AG04450 (cell line): ENCODE results near the gene DNM3. TPM values are rescaled to one million over a fixed set of nuclear protein-coding genes. Genes with fewer than 3 reads are reported as not detected.
"Not testable (repeated sequence)": the region's sequence is repeated elsewhere in the genome, so short reads cannot be mapped to it uniquely, and the experiment has no call there.

Experiments used
- CTCF ChIA-PET: fragments of 300-600, 350-600 bp; formaldehyde crosslinking; extraction: SDS; loops from one replicate; lab custom pipeline; 2022; ENCODE audit warnings: antibody characterized with exemption, inconsistent platforms; lab: Charles Lee
- POLR2A ChIA-PET: fragments of 350-600 bp; formaldehyde crosslinking; extraction: SDS; loops from one replicate; lab custom pipeline; 2021; ENCODE audit warnings: antibody characterized with exemption, inconsistent platforms; lab: Yijun Ruan, JAX
- DNase-seq: peaks from one replicate; pipeline ENCODE4 v3.0.0-alpha.2; 2011; ENCODE audit warnings: low read depth, low spot score
- H3K27ac ChIP-seq: one replicate; pipeline ENCODE4 v1.5.1; 2012; ENCODE audit warnings: low read depth, low read length, control low read depth
- H3K27me3 ChIP-seq: one replicate; pipeline ENCODE4 v1.6.0; 2012; ENCODE audit warnings: low read length; ENCODE audit not compliant: control insufficient read depth, insufficient read depth
- H3K4me3 ChIP-seq: 2 replicates; pipeline ENCODE4 v1.5.1; 2011; ENCODE audit warnings: mild to moderate bottlenecking, low read depth, low read length, control low read depth
- H3K9me3 ChIP-seq: 2 replicates; pipeline ENCODE4 v1.5.1; 2012; ENCODE audit warnings: low read length; ENCODE audit not compliant: control insufficient read depth, insufficient read depth
- CTCF ChIP-seq: IDR thresholded peaks from 2 replicates; pipeline ENCODE4 v1.5.1; 2011; ENCODE audit warnings: low read depth, low read length, control low read depth, inconsistent platforms
- polyA plus RNA-seq: library from polyadenylated mRNA; depleted of rRNA; stranded (reverse); fragments of >200 nt; gene quantifications from 2 replicates; pipeline ENCODE4 v1.2.3, GENCODE V29; 2011

DNM3 gene
- polyA plus RNA-seq, 1 experiment: 0.37 TPM

DNA sequence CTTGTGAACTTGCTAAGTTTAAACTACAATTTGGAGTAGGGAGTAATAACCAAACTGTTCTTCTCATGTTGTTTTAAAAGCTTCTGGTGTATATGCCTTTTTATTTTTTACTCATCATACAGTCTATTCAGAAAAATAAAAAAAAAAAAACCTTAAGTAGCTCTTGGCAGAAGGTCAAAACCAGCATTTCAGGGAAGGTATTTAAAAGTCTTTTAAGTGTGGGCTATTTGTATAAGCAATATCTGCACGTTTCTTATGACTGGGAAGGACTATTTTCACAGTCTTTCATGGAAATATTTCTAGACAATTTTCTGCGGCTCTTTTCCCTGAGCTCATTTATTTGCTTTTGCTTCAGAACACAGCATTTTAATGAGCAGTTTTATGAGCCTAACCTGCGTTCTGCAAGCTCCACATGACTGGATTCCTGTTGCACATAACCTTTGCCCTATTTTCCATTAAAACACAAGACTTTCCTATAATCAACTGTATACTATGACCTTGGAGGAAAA, 518.2 kb downstream of the DNM3 start:
- Histone ChIP-seq H3K27ac (no peak overlapping the region), H3K9me3 (no peaks in the 10 kb centered on the region), H3K4me3 (no peak overlapping the region), H3K27me3 (no peaks in the 10 kb centered on the region)
- no peak for DNase-seq
- no peak for TF ChIP-seq CTCF
- ChIA-PET POLR2A (interaction anchor here (0.6 to 1.5 kb wide), 6 partner anchors 16 to 180 kb away, joined by 3 to 5 read pairs (median 4); no protein-coding TSS in a partner anchor), CTCF (interaction anchor here (0.6 to 2.6 kb wide), 6 partner anchors 37 to 558 kb away, joined by 3 to 14 read pairs (median 4); no protein-coding TSS in a partner anchor)

DNA sequence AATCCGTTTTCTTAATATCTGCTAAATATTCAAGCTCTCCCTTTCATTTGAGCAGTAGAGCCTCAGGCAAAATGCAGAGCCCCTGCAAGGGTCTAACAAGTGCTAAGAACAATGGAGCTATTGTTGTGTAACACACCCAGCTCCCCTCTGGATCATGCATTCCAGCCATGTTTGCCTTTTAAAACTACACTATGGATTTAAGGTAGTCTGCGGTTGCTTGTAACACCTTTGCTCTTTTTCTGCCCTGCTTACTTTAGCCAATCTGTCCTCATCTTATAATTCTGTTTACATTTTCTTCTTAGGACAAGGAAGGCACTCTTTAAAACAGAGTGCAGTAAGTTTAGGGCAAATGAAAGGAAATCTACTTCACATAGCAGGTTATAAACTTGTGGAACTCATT, 519.2 kb downstream of the DNM3 start:
- ChIA-PET POLR2A (interaction anchor here (1.0 kb wide), 1 partner anchor 9 kb away, joined by 3 read pairs; no protein-coding TSS in a partner anchor), CTCF (interaction anchor here (1.0 to 2.6 kb wide), 2 partner anchors 358 to 559 kb away, joined by 4 to 14 read pairs; no protein-coding TSS in a partner anchor)
- no peaks in the 10 kb centered on the region for H3K27me3 ChIP-seq
- no peak for DNase-seq
- no peak overlapping the region for H3K4me3 ChIP-seq
- no peak for TF ChIP-seq CTCF
- H3K27ac ChIP-seq: no peak overlapping the region
- H3K9me3 ChIP-seq: no peaks in the 10 kb centered on the region

DNA sequence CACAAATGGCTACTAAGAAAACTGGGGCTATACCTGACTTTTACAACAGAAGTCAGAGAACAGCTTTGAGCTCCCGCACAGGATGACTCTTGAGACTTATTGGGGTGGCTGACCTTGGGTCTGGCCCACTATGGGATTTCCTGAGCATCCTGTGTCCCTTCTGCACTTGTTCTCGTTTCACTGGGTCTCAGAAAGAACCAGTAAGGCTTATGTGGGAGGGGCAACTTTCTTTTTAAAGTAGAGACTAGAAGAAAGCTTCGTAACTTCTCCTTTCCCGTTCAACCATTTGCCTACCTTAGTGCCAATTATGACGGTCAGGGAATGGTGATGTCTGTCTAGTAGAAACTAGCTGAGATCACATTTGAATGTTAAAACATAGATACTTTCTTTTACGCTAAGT, 519.7 kb downstream of the DNM3 start:
- no peak for DNase-seq
- Histone ChIP-seq H3K9me3 (no peaks in the 10 kb centered on the region), H3K27ac (no peak overlapping the region), H3K27me3 (no peaks in the 10 kb centered on the region), H3K4me3 (no peak overlapping the region)
- POLR2A ChIA-PET: interaction anchor here (1.0 kb wide), 1 partner anchor 10 kb away, joined by 3 read pairs; no protein-coding TSS in a partner anchor
- CTCF ChIA-PET: interaction anchor here (2.4 to 2.6 kb wide), 2 partner anchors 39 to 358 kb away, joined by 6 to 14 read pairs; no protein-coding TSS in a partner anchor
- TF ChIP-seq CTCF: no peak

DNA sequence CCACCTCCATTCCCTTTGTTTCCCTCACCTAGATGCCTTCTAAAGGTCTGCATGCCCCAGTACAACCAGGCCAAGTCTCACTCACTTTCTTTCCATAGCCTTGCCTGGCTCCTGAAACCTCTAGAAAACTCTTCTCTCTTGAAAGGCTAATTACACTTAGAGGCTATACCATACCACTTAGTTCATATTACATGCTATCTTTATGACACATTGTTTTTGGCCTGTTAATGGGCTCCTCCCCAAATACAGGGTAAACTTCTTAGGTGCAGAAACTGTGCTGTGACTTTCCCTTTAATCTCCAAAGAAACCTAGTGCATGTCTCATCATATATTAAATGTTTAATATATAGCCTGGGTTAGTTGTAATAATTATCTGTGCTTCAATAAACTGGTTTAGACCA, 522.6 kb downstream of the DNM3 start:
- ChIA-PET CTCF (no interaction called here), POLR2A (no interaction called here)
- H3K9me3 ChIP-seq: no peaks in the 10 kb centered on the region
- no peak for DNase-seq
- H3K27me3 ChIP-seq: no peaks in the 10 kb centered on the region
- no peak overlapping the region for H3K4me3 ChIP-seq
- TF ChIP-seq CTCF: no peak
- no peak overlapping the region for H3K27ac ChIP-seq

DNA sequence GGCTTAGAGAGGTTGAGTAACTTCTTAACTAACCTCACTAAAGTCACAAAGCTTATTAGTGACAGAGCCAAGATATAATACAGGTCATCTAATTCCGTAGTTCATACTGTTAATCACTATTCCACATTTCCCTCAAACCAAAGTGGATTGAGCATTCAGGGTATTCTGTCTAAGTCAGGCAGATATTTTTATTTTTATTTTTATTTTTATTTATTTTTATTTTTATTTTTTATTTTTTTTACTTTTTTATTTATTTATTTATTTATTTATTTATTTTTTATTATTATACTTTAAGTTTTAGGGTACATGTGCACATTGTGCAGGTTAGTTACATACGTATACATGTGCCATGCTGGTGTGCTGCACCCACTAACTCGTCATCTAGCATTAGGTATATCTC, 530.3 kb downstream of the DNM3 start:
- DNase-seq, POLR2A ChIA-PET: not testable (repeated sequence)

More for the DNA sequence above, 530.3 kb downstream of the DNM3 start:
- H3K4me3 ChIP-seq, H3K27me3 ChIP-seq, H3K9me3 ChIP-seq, CTCF ChIA-PET, H3K27ac ChIP-seq: not testable (repeated sequence)
